CD14-positive monocyte (primary cell): ENCODE results near the gene MYOM3. TPM values are rescaled to one million over a fixed set of nuclear protein-coding genes. Genes with fewer than 3 reads are reported as not detected.

Experiments used
- DNase-seq, 3 donors: peaks; one replicate each; pipeline ENCODE4 v3.0.0-alpha.2; 2011 to 2022
- H2AFZ ChIP-seq: 2 replicates; pipeline ENCODE4 v1.6.0; 2012; ENCODE audit warnings: mild to moderate bottlenecking, low read depth, low read length, inconsistent platforms; ENCODE audit not compliant: insufficient read depth, poor library complexity, severe bottlenecking
- H3K27ac ChIP-seq, 2 donors: 1 replicate in 1 of 2; 2 replicates in 1 of 2; pipeline ENCODE4 v1.5.1; 2012 to 2013; ENCODE audit warnings: low read length in 2 of 2, control low read depth in 1 of 2, inconsistent platforms in 1 of 2, low read depth in 1 of 2, mild to moderate bottlenecking in 1 of 2
- H3K27me3 ChIP-seq, 2 donors: one replicate each; pipeline versions ENCODE4 v1.6.0 to v1.6.1; 2011 to 2013; ENCODE audit warnings: low read length in 2 of 2; ENCODE audit not compliant: control insufficient read depth in 2 of 2, insufficient read depth in 2 of 2
- H3K36me3 ChIP-seq, 2 donors: replicated peaks in 1 of 2; 1 replicate in 1 of 2; 2 replicates in 1 of 2; pipeline versions ENCODE4 v1.5.1 to v1.6.1; 2012 to 2013; ENCODE audit warnings: low read length in 2 of 2, control low read depth in 1 of 2, inconsistent platforms in 1 of 2, mild to moderate bottlenecking in 1 of 2; ENCODE audit not compliant: insufficient read depth in 2 of 2, control insufficient read depth in 1 of 2
- H3K4me1 ChIP-seq, 2 donors: 1 replicate in 1 of 2; 2 replicates in 1 of 2; pipeline versions ENCODE4 v1.5.1 to v1.6.1; 2012 to 2013; ENCODE audit warnings: low read length in 2 of 2, control low read depth in 1 of 2, inconsistent platforms in 1 of 2, mild to moderate bottlenecking in 1 of 2, moderate library complexity in 1 of 2; ENCODE audit not compliant: insufficient read depth in 2 of 2, control insufficient read depth in 1 of 2
- H3K4me2 ChIP-seq: replicated peaks from 2 replicates; pipeline ENCODE3; 2012; ENCODE audit warnings: low read length, moderate library complexity, mild to moderate bottlenecking; ENCODE audit not compliant: poor library complexity, severe bottlenecking; ENCODE audit errors: extremely low read depth
- H3K4me3 ChIP-seq, 3 experiments: fragments of 200-600 bp in 1 of 3; sonication (generic) in 1 of 3; replicated peaks in 1 of 3; 1 replicate in 2 of 3; 2 replicates in 1 of 3; pipeline ENCODE4 v1.5.1; 2011 to 2013; ENCODE audit warnings: low read length in 3 of 3, mild to moderate bottlenecking in 3 of 3, control low read depth in 2 of 3, low read depth in 2 of 3, inconsistent platforms in 1 of 3, moderate library complexity in 1 of 3
- H3K79me2 ChIP-seq: 2 replicates; pipeline ENCODE4 v1.6.0; 2012; ENCODE audit warnings: mild to moderate bottlenecking, control low read depth, inconsistent platforms, low read length, moderate library complexity; ENCODE audit not compliant: insufficient read depth
- H3K9ac ChIP-seq: 2 replicates; pipeline ENCODE4 v1.6.0; 2017; ENCODE audit warnings: low read length, mild to moderate bottlenecking; ENCODE audit not compliant: insufficient read depth, poor library complexity, severe bottlenecking
- H3K9me3 ChIP-seq, 2 donors: replicated peaks in 1 of 2; 1 replicate in 1 of 2; 2 replicates in 1 of 2; pipeline versions ENCODE4 v1.5.1 to v1.6.1; 2012 to 2013; ENCODE audit warnings: low read length in 2 of 2, control low read depth in 1 of 2; ENCODE audit not compliant: control insufficient read depth in 1 of 2, insufficient read depth in 1 of 2
- H4K20me1 ChIP-seq: 2 replicates; pipeline ENCODE4 v1.6.0; 2012; ENCODE audit warnings: mild to moderate bottlenecking, low read length, control low read depth, moderate library complexity; ENCODE audit not compliant: insufficient read depth
- H3K27ac Mint-ChIP-seq, 7 donors: one replicate each; pipeline ENCODE4 v1.8.0; 2020; ENCODE audit warnings: mild to moderate bottlenecking in 7 of 7, mixed read lengths in 7 of 7, moderate library complexity in 6 of 7, inconsistent platforms in 2 of 7
- H3K27me3 Mint-ChIP-seq, 3 donors: one replicate each; pipeline ENCODE4 v1.8.0; 2021 to 2022; ENCODE audit warnings: low read depth in 3 of 3, mild to moderate bottlenecking in 3 of 3, mixed read lengths in 3 of 3, moderate library complexity in 3 of 3, inconsistent platforms in 1 of 3
- H3K36me3 Mint-ChIP-seq, 2 donors: one replicate each; pipeline ENCODE4 v1.8.0; 2020; ENCODE audit warnings: mixed read lengths in 2 of 2, inconsistent platforms in 1 of 2, mild to moderate bottlenecking in 1 of 2
- H3K4me1 Mint-ChIP-seq: one replicate; pipeline ENCODE4 v1.8.0; 2020; ENCODE audit warnings: mild to moderate bottlenecking, mixed read lengths
- H3K4me3 Mint-ChIP-seq, 2 donors: one replicate each; pipeline ENCODE4 v1.8.0; 2020; ENCODE audit warnings: mild to moderate bottlenecking in 2 of 2, mixed read lengths in 2 of 2, moderate library complexity in 1 of 2
- H3K9me3 Mint-ChIP-seq, 7 donors: one replicate each; pipeline ENCODE4 v1.8.0; 2020 to 2022; ENCODE audit warnings: mixed read lengths in 7 of 7, mild to moderate bottlenecking in 6 of 7, moderate library complexity in 6 of 7, inconsistent platforms in 2 of 7
- WGBS: methylation state at CpG from one replicate; pipeline ENCODE4 v1.1.5; 2013; ENCODE audit warnings: missing lambda C conversion rate; ENCODE audit not compliant: insufficient coverage; 5-methylcytosine and 5-hydroxymethylcytosine counted together
- intact Hi-C, 2 donors: fragments of 100-400 bp; cut with micrococcal nuclease; formaldehyde crosslinking; loops; one replicate each; pipeline versions ENCODE4 v1.15.0 to v1.15.1; 2023
- polyA plus RNA-seq, 3 donors: library from polyadenylated mRNA; depleted of rRNA in 1 of 3; unstranded in 2 of 3; stranded (reverse) in 1 of 3; fragments of 300-500 nt in 2 of 3; fragments of >200 nt in 1 of 3; fragmentation: Illumina TruSeq in 2 of 3; gene quantifications; 1 replicate in 2 of 3; 2 replicates in 1 of 3; pipeline ENCODE4 v1.2.3, GENCODE V29; 2012 to 2021
- TF ChIP-seq, protein P1 (sequence below): fragments of 200-600 bp; IDR thresholded peaks from one replicate; pipeline ENCODE4 v1.8.0; 2022; ENCODE audit warnings: antibody characterized with exemption, mild to moderate bottlenecking

Gene MYOM3
- polyA plus RNA-seq, 3 donors = not detected

DNA sequence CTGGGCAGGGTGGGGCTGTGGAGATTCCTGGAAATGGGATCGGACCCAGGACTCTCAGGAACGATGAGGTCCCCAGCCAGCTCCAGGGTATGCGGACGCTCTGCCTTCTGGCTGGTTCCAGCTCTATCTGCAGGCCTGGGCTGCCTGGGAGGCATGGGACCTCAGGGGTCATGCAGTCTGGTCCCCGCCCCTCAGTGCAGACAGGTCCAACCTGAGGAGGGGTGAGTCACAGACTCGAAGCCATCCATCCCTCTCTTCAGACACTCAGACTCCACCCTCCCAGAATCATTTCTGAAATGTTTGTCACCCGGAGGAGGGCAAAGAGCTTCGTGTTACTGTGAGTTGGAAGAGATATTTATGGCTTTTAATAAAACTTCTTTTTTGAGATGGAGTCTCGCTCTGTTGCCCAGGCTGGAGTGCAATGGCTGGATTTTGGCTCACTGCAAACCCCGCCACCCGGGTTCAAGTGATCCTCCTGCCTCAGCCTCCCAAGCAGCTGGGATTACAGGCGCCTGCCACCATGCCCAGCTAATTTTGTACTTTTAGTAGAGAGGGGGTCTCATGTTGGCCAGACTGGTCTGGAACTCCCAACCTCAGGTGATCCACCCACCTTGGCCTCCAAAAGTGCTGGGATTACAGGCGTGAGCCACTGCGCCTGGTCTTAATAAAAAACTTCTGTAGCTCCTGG is 5.9 kb upstream of the MYOM3 start:
- DNase-seq = no peak
- Histone ChIP-seq H3K36me3 (no peaks in the 10 kb centered on the region), H3K4me1 (no peaks in the 10 kb centered on the region), H3K4me2 (no peak overlapping the region), H3K79me2 (no peaks in the 10 kb centered on the region), H3K4me3 (no peak overlapping the region), H3K27ac (no peak overlapping the region), H3K9me3 (no peaks in the 10 kb centered on the region), H2AFZ (no peak overlapping the region), H3K9ac (no peak overlapping the region), H4K20me1 (no peaks in the 10 kb centered on the region), H3K27me3 (no peaks in the 10 kb centered on the region)
- peaks cover 0 to 2% (median 0%) of the 10 kb centered on the region in 7 donors for H3K9me3 Mint-ChIP-seq
- H3K4me1 Mint-ChIP-seq = no peaks in the 10 kb centered on the region
- WGBS = 98% methylated on average over 6 of the region's 14 CpGs
- H3K27me3 Mint-ChIP-seq = peaks cover 8 to 15% (median 11%) of the 10 kb centered on the region in 3 donors
- intact Hi-C loops = no loop called here
- H3K27ac Mint-ChIP-seq = no peak overlapping the region
- TF ChIP-seq, protein P1, sequence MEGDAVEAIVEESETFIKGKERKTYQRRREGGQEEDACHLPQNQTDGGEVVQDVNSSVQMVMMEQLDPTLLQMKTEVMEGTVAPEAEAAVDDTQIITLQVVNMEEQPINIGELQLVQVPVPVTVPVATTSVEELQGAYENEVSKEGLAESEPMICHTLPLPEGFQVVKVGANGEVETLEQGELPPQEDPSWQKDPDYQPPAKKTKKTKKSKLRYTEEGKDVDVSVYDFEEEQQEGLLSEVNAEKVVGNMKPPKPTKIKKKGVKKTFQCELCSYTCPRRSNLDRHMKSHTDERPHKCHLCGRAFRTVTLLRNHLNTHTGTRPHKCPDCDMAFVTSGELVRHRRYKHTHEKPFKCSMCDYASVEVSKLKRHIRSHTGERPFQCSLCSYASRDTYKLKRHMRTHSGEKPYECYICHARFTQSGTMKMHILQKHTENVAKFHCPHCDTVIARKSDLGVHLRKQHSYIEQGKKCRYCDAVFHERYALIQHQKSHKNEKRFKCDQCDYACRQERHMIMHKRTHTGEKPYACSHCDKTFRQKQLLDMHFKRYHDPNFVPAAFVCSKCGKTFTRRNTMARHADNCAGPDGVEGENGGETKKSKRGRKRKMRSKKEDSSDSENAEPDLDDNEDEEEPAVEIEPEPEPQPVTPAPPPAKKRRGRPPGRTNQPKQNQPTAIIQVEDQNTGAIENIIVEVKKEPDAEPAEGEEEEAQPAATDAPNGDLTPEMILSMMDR = no peak
- H3K36me3 Mint-ChIP-seq = no peaks in the 10 kb centered on the region
- no peak overlapping the region for H3K4me3 Mint-ChIP-seq

DNA sequence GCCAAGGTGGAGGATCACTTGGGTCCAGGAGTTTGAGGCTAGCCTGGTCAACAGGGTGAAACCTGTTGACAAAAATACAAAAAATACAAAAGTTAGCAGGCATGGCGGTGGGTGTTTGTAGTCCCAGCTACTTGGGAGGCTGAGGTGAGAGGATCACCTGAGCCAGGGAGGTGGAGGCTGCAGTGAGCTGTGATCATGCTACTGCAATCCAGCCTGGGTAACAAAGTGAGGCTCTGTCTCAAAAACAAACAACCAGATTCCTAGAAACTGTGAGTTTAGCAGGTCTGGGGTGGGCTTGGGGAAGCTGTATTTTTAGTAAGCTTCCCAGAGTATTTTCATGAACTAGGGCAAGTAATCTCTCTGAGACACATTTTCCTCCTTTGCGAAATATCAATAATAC is 5.2 kb upstream of the MYOM3 start:
- no peak overlapping the region for H3K27ac Mint-ChIP-seq
- no peak overlapping the region for H2AFZ ChIP-seq
- intact Hi-C loops = no loop called here
- no peak overlapping the region for H3K4me2 ChIP-seq
- peaks cover 6% of the 10 kb centered on the region for H3K4me1 Mint-ChIP-seq
- H3K9me3 ChIP-seq = no peaks in the 10 kb centered on the region
- no peak overlapping the region for H3K4me3 ChIP-seq
- TF ChIP-seq, protein P1 = no peak
- no peaks in the 10 kb centered on the region for H3K36me3 Mint-ChIP-seq
- H3K36me3 ChIP-seq = no peaks in the 10 kb centered on the region
- no peaks in the 10 kb centered on the region for H4K20me1 ChIP-seq
- peaks cover 12 to 22% (median 12%) of the 10 kb centered on the region in 3 donors for H3K27me3 Mint-ChIP-seq
- peaks cover 0 to 1% of the 10 kb centered on the region in 2 donors for H3K27me3 ChIP-seq
- H3K27ac ChIP-seq = no peak overlapping the region
- H3K4me3 Mint-ChIP-seq = no peak overlapping the region
- 100% methylated on average over 1 of the region's 2 CpGs for WGBS
- DNase-seq = no peak
- no peaks in the 10 kb centered on the region for H3K79me2 ChIP-seq
- no peak overlapping the region for H3K9ac ChIP-seq
- no peaks in the 10 kb centered on the region for H3K4me1 ChIP-seq
- peaks cover 0 to 2% (median 0%) of the 10 kb centered on the region in 7 donors for H3K9me3 Mint-ChIP-seq
